Adipose tissue (tissue), 3 donors: ENCODE data around the gene BNIP5. TPM values are rescaled to one million over a fixed set of nuclear protein-coding genes. Genes with fewer than 3 reads are reported as not detected.

Experiments
- H3K27ac ChIP-seq: one replicate; pipeline ENCODE4 v1.5.1; 2013; ENCODE audit warnings: low read depth, low read length
- WGBS, 3 donors: extraction: QIAGEN DNeasy Blood & Tissue Kit; methylation state at CpG; one replicate each; pipeline ENCODE4 v1.1.7; 2013; 5-methylcytosine and 5-hydroxymethylcytosine counted together
- polyA plus RNA-seq, 3 donors: library from polyadenylated mRNA; stranded (reverse); fragments of 200-250 nt; gene quantifications; one replicate each; pipeline ENCODE4 v1.2.3, GENCODE V29; 2013
- donor health status: healthy with polysubstance abuse.
- donor health status: Bipolar disorder and iron deficiency.
- donor health status: healthy.

BNIP5 gene
- polyA plus RNA-seq, 3 donors: 0.07 to 0.51 TPM; not detected in 1

- no peak overlapping the region for H3K27ac ChIP-seq
- 91 to 94% (median 93%) methylated on average over 6 of the region's 6 CpGs for WGBS, 3 donors
Observed at GRCh38 chr6:36331381-36331780, 5.3 kb downstream of the BNIP5 start.

GRCh38 chr6:36330366-36330765 lies 6.3 kb downstream of the BNIP5 start:
- WGBS, 3 donors: 90 to 93% (median 91%) methylated on average over 14 of the region's 14 CpGs
- no peak overlapping the region for H3K27ac ChIP-seq

GRCh38 chr6:36329798-36330291 lies 6.8 kb downstream of the BNIP5 start:
- 57 to 73% (median 63%) methylated on average over 14 of the region's 14 CpGs for WGBS, 3 donors

GRCh38 chr6:36328600-36328999 lies 8.1 kb downstream of the BNIP5 start:
- no peak overlapping the region for H3K27ac ChIP-seq
- WGBS, 3 donors: 86 to 95% (median 91%) methylated on average over 7 of the region's 7 CpGs

More at GRCh38 chr6:36329798-36330291, 6.8 kb downstream of the BNIP5 start:
- no peak overlapping the region for H3K27ac ChIP-seq

GRCh38 chr6:36327919-36328236 lies 8.8 kb downstream of the BNIP5 start:
- no peak overlapping the region for H3K27ac ChIP-seq

- 46 to 57% (median 54%) methylated on average over 6 of the region's 6 CpGs for WGBS, 3 donors
- no peak overlapping the region for H3K27ac ChIP-seq
Observed at GRCh38 chr6:36327226-36327918, 9.3 kb downstream of the BNIP5 start.

GRCh38 chr6:36326356-36326995 lies 10.2 kb downstream of the BNIP5 start:
- no peak overlapping the region for H3K27ac ChIP-seq
- 70 to 83% (median 70%) methylated on average over 7 of the region's 7 CpGs for WGBS, 3 donors

GRCh38 chr6:36324715-36325114 lies 12.0 kb downstream of the BNIP5 start:
- H3K27ac ChIP-seq: no peak overlapping the region
- 88 to 98% (median 91%) methylated on average over 4 of the region's 4 CpGs for WGBS, 3 donors

GRCh38 chr6:36324191-36324590 lies 12.5 kb downstream of the BNIP5 start:
- no peak overlapping the region for H3K27ac ChIP-seq
- WGBS, 3 donors: 78 to 94% (median 90%) methylated on average over 6 of the region's 6 CpGs

- no peak overlapping the region for H3K27ac ChIP-seq
- 73 to 86% (median 75%) methylated on average over 8 of the region's 8 CpGs for WGBS, 3 donors
Observed at GRCh38 chr6:36323062-36323461, 13.6 kb downstream of the BNIP5 start.

- 87 to 100% (median 88%) methylated on average over 3 of the region's 3 CpGs for WGBS, 3 donors
- no peak overlapping the region for H3K27ac ChIP-seq
Observed at GRCh38 chr6:36322591-36322990, 14.1 kb downstream of the BNIP5 start.

- no peak overlapping the region for H3K27ac ChIP-seq
- WGBS, 3 donors: 88 to 91% (median 89%) methylated on average over 11 of the region's 11 CpGs
Observed at GRCh38 chr6:36320475-36320874, 16.2 kb downstream of the BNIP5 start.

GRCh38 chr6:36319821-36320220 lies 16.9 kb downstream of the BNIP5 start:
- WGBS, 3 donors: 85 to 96% (median 88%) methylated on average over 2 of the region's 2 CpGs
- H3K27ac ChIP-seq: no peak overlapping the region

GRCh38 chr6:36319436-36319762 lies 17.3 kb downstream of the BNIP5 start:
- no peak overlapping the region for H3K27ac ChIP-seq
- 81 to 93% (median 89%) methylated on average over 9 of the region's 9 CpGs for WGBS, 3 donors

GRCh38 chr6:36318690-36319435 lies 17.8 kb downstream of the BNIP5 start:
- no peak overlapping the region for H3K27ac ChIP-seq
- WGBS, 3 donors: 55 to 85% (median 79%) methylated on average over 6 of the region's 6 CpGs

- WGBS, 3 donors: 93 to 97% (median 94%) methylated on average over 2 of the region's 2 CpGs
- no peak overlapping the region for H3K27ac ChIP-seq
Observed at GRCh38 chr6:36317623-36318022, 19.1 kb downstream of the BNIP5 start.

- H3K27ac ChIP-seq: no peak overlapping the region
- WGBS, 3 donors: 80 to 91% (median 85%) methylated on average over 5 of the region's 5 CpGs
Observed at GRCh38 chr6:36315921-36316320, 20.8 kb downstream of the BNIP5 start.

GRCh38 chr6:36314221-36315014 lies 22.3 kb downstream of the BNIP5 start:
- WGBS, 3 donors: 75 to 86% (median 79%) methylated on average over 3 of the region's 3 CpGs
- no peak overlapping the region for H3K27ac ChIP-seq

GRCh38 chr6:36313649-36313936 lies 23.1 kb downstream of the BNIP5 start:
- H3K27ac ChIP-seq: no peak overlapping the region
- 88 to 91% (median 91%) methylated on average over 4 of the region's 4 CpGs for WGBS, 3 donors
